Measurements from ENCODE around the gene C3orf80.
"Not testable (repeated sequence)": the region's sequence is repeated elsewhere in the genome, so short reads cannot be mapped to it uniquely, and the experiment has no call there.

Gene C3orf80

DNA sequence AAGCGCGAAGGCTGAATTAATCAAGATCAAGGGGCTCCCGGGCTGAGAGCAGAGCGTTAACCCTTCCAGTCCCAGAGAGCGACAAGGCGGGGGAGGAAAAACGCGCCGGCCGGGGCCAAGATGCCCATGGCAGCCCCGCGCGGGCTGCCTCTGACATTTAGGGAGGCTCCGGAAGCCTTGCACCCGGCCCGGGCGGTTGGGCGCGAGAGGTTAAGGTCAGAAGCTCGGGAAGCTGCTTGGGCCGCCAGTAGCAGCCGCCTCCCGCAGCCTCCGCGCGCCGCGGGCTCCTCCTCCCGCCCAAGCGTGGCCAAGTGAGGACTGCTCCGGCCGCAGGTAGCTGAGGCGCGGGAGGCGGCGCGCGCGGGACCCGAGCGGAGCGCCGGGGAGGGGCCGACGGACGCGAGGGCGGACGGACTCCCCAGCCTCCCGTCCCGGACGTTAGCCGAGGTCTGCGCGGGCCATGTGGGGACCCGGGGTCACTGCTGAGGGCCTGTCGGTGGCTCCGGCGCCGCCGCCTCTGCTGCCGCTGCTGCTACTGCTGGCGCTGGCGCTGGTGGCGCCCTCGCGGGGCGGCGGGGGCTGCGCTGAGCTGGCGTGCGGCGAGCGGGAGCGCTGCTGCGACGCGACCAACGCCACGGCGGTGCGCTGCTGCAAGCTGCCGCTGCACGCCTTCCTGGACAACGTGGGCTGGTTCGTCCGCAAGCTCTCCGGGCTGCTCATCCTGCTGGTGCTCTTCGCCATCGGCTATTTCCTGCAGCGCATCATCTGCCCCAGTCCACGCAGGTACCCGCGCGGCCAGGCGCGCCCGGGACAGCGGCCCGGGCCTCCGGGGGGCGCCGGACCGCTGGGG lies at the start of gene C3orf80:
Gene C3orf80 (plus strand): TSS at position 247 of the 850 bp plus-strand sequence. CDS start 214 bp downstream, at position 461.
- peak; percentile 31 for DNase-seq (ENCODE audit: low read depth)

DNA sequence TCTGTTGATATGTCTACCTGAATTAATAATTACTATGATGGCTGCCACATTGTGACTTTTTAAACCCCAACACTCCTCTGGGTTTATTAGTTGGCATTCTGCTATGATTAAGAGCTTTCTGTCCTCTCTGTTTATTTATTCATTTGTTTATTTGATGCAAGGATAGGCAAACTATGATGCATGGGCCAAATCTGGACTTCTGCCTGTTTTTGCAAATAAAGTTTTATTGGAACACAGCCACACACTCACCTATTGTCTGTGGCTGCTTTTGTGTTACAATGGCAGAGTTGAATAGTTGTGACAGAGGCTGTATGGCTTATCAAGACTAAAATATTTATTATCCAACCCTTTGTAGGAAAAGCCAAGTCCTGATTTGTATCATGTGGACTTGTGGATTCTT lies 48.3 kb upstream of the C3orf80 start:
- no peak for DNase-seq (ENCODE audit: low read depth)

GRCh38 chr3:160178661-160179060 lies 46.6 kb upstream of the C3orf80 start:
- not testable (repeated sequence) for DNase-seq (ENCODE audit: low read depth)

- not testable (repeated sequence) for DNase-seq (ENCODE audit: low read depth)
Observed at GRCh38 chr3:160179403-160179802, 45.8 kb upstream of the C3orf80 start.

GRCh38 chr3:160179906-160180305 lies 45.3 kb upstream of the C3orf80 start:
- DNase-seq (ENCODE audit: low read depth), result no peak

GRCh38 chr3:160180581-160181216 lies 44.5 kb upstream of the C3orf80 start:
- DNase-seq (ENCODE audit: low read depth), result peak; percentile 21

DNA sequence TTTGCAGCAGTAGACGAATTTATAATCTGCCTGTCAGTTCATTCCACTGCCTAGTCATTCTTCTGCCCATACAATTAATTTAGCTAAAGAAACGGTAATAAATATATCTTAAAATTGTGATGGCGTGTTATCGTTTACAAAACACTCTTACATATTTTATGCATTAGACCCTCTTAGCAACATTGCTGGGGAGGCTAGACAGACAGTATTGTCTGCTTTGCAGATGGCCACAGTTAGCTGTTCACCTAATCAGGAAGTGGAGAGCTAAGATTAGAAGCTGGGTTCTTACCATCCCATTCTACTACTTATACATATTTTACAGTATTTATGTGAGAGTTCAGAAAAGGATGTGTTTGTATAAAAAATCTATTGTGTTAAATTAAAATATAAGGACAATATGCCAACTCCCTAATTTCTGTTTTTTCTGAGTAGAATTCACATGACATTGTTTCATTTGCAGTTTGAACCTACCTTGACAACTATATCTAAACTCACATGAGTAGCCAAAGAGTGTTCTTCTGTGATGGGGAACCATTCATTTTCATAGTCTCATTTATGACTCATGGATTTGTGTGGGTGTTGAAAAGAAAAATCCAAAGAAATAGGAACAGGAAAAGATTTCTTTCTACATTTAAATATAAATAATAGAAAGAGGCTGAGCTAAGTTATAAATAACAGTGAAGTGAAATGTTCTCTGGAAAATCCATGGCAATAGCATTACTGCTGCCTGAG lies 41.7 kb upstream of the C3orf80 start:
- peak; percentile 38 for DNase-seq (ENCODE audit: low read depth)

DNA sequence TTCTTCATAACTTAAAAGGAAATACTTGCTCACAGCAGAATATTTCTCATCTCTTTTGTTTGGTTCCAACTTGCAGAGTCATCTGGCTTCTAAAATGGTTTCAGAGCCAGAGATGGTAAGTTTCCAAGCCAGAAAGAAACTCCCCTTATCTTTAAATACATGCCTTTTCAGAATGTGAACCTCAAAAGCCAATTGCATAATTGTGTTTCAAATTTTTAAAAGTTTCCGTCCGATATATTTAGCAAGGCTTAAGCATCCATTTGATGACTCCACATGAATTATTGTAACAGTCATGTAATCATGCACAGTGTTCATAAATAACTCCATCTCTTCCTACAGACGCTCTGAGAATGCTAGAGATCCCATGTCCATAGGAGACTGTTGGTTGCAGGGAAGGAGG lies 40.6 kb upstream of the C3orf80 start:
- peak; percentile 74 for DNase-seq (ENCODE audit: low read depth)

- DNase-seq (ENCODE audit: low read depth), result no peak
Observed at GRCh38 chr3:160185751-160186150, 39.5 kb upstream of the C3orf80 start.

GRCh38 chr3:160187288-160187687 lies 37.9 kb upstream of the C3orf80 start:
- DNase-seq (ENCODE audit: low read depth), result no peak

GRCh38 chr3:160192310-160193029 lies 32.8 kb upstream of the C3orf80 start:
- DNase-seq (ENCODE audit: low read depth), result no peak

GRCh38 chr3:160193644-160194192 lies 31.5 kb upstream of the C3orf80 start:
- no peak for DNase-seq (ENCODE audit: low read depth)

GRCh38 chr3:160194438-160194837 lies 30.8 kb upstream of the C3orf80 start:
- no peak for DNase-seq (ENCODE audit: low read depth)

GRCh38 chr3:160195106-160195505 lies 30.1 kb upstream of the C3orf80 start:
- no peak for DNase-seq (ENCODE audit: low read depth)

DNA sequence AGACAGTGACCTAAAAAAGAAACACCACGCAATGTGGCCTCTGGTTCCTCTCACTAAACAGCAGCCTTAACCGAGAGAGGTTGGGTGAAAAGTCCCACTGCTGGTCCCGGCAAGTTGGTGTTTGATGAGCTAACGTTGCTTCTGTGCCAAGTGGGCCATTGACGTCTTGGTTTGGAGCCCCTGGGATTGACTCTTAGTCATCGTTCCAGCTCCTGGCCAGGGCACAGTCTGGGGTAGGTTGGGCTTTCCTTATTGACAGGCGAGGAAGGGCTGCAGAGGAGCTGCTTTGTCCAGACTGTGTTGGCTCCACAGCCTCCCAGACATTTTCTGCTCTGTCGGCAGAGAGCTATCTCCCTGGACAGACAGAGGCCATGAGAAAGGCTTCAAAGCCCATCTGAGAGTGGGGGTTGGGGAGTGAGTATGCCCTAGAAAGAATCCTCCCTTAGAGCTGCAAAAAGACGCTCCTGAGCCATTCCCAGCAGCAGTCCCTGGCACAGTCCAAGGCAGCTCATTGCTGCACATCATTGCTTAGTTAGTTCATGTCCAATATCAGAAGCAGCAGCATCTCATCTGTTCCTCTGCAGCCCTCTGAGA lies 28.6 kb upstream of the C3orf80 start:
- no peak for DNase-seq (ENCODE audit: low read depth)

DNA sequence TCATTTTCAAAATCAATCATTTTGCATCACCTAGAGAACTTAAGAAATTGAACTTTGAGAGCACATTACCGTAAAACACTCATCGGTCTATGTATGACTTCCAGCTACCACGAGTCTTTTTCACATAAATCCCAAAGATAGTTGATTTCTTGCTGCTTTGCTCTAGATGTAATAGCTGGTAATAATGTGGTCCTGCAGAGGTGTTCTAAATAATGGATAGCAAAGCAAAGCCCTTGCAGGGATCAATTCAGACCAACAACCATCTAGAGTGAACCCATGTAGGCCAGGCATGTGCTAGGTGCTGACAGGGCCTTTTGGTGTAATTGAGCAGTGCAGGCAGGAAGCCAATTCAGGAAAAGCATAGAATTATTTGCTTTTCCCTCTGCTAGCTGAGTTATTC lies 26.1 kb upstream of the C3orf80 start:
- DNase-seq (ENCODE audit: low read depth), result no peak

DNA sequence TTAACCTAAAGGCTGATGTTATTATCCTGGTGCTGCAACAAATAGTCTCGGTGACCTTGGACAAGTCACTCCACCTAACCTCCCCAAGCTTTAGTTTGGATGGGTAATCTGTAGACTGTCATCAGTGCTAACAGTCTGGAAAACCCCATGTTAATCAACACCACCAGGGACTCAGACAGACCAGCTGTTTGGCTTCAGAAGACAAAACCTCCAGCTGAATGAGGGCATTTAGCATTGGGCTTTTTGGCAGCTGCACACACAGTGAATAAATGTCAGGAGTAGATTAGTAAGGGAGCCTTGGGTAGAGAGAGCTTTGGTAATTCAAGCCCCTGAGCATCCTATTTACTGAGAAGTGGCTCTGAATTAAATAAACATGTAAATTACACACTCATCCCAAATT lies 24.9 kb upstream of the C3orf80 start:
- no peak for DNase-seq (ENCODE audit: low read depth)

- peak; percentile 54 for DNase-seq (ENCODE audit: low read depth)
Observed at GRCh38 chr3:160204396-160205011, 20.7 kb upstream of the C3orf80 start.

- no peak for DNase-seq (ENCODE audit: low read depth)
Observed at GRCh38 chr3:160205606-160206005, 19.6 kb upstream of the C3orf80 start.

- DNase-seq (ENCODE audit: low read depth), result no peak
Observed at GRCh38 chr3:160210341-160210740, 14.9 kb upstream of the C3orf80 start.

GRCh38 chr3:160210799-160211221 lies 14.4 kb upstream of the C3orf80 start:
- peak; percentile 80 for DNase-seq (ENCODE audit: low read depth)
